ENCODE results near the gene LAMA2.

DNA sequence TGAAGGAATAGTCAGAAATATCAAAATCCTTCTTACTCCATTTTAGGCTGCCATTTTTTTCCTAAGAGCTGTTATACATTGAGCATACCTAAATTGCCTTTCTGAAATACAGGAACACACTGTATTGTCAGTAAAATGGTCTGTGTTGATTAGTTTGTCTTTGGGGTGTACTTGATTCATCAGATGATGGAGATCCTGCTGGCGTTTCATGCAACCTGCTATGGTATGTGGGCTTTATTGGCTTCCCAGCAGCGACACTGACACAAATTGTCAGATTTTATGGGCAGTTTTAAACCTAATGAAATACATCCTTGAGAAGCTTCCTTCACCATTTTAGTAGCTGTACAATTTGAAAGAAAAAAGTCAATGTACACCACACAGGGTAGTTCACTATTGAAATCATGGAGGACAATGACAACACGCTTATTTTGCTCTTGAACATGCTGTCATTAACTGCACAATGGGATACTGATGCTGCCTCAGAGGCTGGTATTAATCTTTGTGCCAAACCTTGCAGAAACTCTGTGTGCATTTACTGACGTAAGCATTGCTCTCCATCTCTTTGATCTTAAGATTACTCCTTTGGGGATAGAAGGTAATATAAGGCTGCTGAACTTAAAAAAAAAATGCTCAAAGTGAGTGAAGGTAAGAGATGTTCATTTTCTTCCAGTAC is 124.9 kb downstream of the LAMA2 start:
- TF ChIP-seq EZH2 (IDR thresholded peaks at IDR 0.05; ENCODE audit: borderline replicate concordance, insufficient read depth, low read length, poor library complexity, severe bottlenecking) (no peak), CTCF (IDR thresholded peaks at IDR 0.05; ENCODE audit: poor library complexity, severe bottlenecking) (peak; percentile 9), TAF1 (IDR thresholded peaks at IDR 0.05; ENCODE audit: low read depth) (no peak), POLR2AphosphoS5 (IDR thresholded peaks at IDR 0.05) (peak; percentile 84), MXI1 (conservative IDR thresholded peaks at IDR 0.05; ENCODE audit: poor library complexity, severe bottlenecking) (no peak), EP300 (conservative IDR thresholded peaks at IDR 0.05; ENCODE audit: poor library complexity, severe bottlenecking) (peak; percentile 96)
